ENCODE data around the gene IL1RL2.

DNA sequence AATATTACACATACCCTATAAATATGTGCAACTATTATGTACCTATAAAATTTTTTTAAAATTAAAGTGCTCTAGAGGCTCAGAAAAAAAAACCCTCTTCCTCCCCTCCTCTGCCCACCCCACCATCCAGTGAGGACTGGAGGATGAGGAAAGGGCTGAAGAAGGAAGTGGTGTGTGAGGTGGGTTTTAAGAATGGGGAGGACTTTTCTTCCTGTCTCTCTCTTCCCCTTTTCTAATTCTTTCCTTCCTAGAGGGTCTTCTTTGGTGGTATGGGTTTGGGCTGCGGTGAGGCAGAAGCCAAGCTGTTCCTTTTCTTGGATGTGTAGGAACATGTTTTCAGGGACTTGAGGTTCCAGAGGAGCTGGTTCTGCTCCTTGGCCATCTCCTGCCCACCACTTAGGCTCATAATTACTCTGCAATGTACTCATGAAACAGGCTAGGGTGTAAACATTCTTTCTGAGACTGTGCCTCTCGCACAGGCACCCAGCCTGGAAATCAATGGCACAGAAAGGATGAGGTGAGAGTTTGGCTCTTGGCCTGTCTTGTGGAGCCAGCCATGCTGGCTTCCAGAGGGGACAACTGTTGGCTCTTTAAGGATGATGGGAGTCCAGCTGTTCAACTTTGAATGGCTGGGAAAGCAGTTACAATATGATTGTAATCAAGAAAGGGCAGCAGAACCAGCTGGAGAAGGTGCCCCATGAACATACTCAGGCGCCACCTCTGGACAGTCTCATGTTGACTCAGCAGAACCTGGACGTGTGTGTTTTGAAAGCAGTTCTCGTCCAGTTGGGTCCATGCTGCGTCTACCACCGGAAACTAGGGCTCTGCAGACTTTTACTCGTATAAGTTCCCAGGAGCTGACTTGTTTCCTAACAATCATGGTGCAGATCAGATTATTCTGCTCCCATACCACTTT, 38.3 kb downstream of the IL1RL2 start:
- TF ChIP-seq, protein P1, sequence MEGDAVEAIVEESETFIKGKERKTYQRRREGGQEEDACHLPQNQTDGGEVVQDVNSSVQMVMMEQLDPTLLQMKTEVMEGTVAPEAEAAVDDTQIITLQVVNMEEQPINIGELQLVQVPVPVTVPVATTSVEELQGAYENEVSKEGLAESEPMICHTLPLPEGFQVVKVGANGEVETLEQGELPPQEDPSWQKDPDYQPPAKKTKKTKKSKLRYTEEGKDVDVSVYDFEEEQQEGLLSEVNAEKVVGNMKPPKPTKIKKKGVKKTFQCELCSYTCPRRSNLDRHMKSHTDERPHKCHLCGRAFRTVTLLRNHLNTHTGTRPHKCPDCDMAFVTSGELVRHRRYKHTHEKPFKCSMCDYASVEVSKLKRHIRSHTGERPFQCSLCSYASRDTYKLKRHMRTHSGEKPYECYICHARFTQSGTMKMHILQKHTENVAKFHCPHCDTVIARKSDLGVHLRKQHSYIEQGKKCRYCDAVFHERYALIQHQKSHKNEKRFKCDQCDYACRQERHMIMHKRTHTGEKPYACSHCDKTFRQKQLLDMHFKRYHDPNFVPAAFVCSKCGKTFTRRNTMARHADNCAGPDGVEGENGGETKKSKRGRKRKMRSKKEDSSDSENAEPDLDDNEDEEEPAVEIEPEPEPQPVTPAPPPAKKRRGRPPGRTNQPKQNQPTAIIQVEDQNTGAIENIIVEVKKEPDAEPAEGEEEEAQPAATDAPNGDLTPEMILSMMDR (conservative IDR thresholded peaks at IDR 0.05; ENCODE audit: low read depth, low read length), result 0 out of 2 replicates have a peak, but pooled peaks have one; percentile 14
- TF ChIP-seq EZH2phosphoT487 (IDR thresholded peaks at IDR 0.05; ENCODE audit: borderline replicate concordance, low read length), result no peak
- TF ChIP-seq EZH2 (IDR thresholded peaks at IDR 0.05; ENCODE audit: low read length, unreplicated experiment), result no peak

Measured in PC-3 (cell line).